Measurements from ENCODE around the gene RFX3. TPM values are rescaled to one million over a fixed set of nuclear protein-coding genes. Genes with fewer than 3 reads are reported as not detected.

The RFX3 gene
- total and polyA plus RNA-seq, 2 of the 13 experiments (the other 11 are each of a cell fraction or from before 2014, with no cell fraction given) = 2.7 to 5.3 TPM

DNA sequence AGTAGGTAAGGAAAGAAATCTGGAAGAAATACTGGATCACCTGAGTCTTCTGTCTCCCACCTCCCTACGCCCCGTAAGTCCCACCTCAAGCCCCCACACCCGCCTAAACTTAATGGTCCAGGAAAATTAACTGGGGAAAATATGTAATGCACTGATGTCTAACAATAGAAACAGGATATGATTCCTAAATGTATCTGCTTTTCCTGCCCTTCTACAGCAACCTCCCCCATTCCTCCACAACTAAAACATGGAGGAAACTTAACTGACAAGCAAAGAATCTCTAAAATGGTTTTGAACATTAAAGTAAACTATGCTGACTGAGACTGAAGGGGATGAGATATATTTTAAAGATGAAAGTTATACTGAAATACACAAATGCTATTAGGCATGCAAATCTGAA lies 10.4 kb downstream of the RFX3 start (continued):
- TF ChIP-seq, protein P1, sequence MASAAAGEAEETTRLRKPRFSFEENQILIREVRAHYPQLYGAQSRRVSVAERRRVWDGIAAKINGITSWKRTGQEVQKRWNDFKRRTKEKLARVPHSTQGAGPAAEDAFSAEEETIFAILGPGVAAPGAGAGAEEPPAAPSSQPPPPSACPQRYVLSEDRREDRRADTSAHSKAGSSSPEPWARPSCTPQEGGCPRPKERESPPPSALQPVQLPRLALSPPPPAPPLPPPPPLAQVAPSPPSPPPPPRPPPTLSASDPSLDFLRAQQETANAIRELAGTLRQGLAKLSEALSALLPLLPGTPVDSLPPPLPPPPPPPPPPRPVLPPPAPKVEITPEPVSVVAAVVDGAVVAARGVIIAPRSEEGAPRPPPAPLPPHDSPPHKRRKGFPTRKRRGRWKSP (CRISPR knock-in tag; IDR thresholded peaks at IDR 0.05) = no peak
- TF ChIP-seq ZNF12 (CRISPR knock-in tag; IDR thresholded peaks at IDR 0.05) (no peak), POLR2AphosphoS2 (IDR thresholded peaks at IDR 0.05; ENCODE audit: low read depth, low read length) (no peak)

DNA sequence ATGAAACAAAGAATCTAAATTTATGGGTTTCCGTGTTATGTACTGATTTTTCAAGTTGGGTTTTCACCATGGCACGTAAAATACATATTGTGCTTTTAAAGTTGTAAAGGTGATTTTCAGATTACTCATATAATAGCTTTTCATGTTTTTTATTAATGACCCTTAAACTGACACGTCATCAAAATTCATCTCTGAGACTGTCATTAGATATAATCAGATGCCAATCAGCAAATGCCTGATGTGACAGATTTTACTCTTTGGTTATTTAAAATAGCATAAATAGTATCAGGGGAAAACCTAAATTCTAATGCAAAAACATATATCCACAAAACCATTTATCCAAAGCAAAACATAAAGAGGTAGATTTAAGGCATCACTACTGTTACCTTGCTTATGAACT lies 11.0 kb downstream of the RFX3 start:
- Histone ChIP-seq H3K4me2 (ENCODE audit: low read depth, low read length) (no peak overlapping the region), H4K20me1 (ENCODE audit: insufficient read depth, low read length) (no peaks in the 10 kb centered on the region), H3K9ac (ENCODE audit: insufficient read depth, low read depth, low read length) (no peak overlapping the region), H3K4me1 (ENCODE audit: insufficient read depth, low read length) (peaks cover 14% of the 10 kb centered on the region), H3K27ac (ENCODE audit: extremely low read length, insufficient read depth, low read length) (no peak overlapping the region), H3K36me3 (replicated peaks in 1 of 2; ENCODE audit: control insufficient read depth in 1 of 2, insufficient read depth in 2 of 2, low read length in 2 of 2) (no peaks in the 10 kb centered on the region), H2AFZ (ENCODE audit: low read length) (no peak overlapping the region), H3K4me3 (replicated peaks in 1 of 3; ENCODE audit: insufficient read depth in 1 of 3, low read depth in 2 of 3, low read length in 3 of 3) (no peak overlapping the region), H3K79me2 (ENCODE audit: insufficient read depth, low read length) (peaks cover 6% of the 10 kb centered on the region), H3K27me3 (ENCODE audit: control insufficient read depth in 1 of 2, insufficient read depth in 2 of 2, low read length in 2 of 2) (no peaks in the 10 kb centered on the region), H3K9me3 (ENCODE audit: low read length) (no peaks in the 10 kb centered on the region)
- WGBS (ENCODE audit: low lambda C conversion rate) = 98% methylated on average over 3 of the region's 3 CpGs
- ChIA-PET POLR2A (no interaction called here), CTCF (ENCODE audit: low intra/inter-chr PET ratio, low total read pairs) (no interaction called here)
- intact Hi-C loops (cut with micrococcal nuclease; ENCODE audit: unreplicated experiment) (no loop called here), in situ Hi-C loops (cut with HindIII; ENCODE audit: extremely low pct_ligation_motif_present, low pct_unique_long_range_greater_than_20kb) (loop anchor here (5.0 to 25.0 kb wide), 2 partner anchors 37 to 677 kb away; partner anchors contain the start of gene PUM3)
- BruUV-seq (replicated peaks) = no TSS peak
- peak; percentile 46 to 64; a peak in 2 of 4 replicates for TF ChIP-seq MAFK (conservative IDR thresholded peaks at IDR 0.05 in 1 of 2, IDR thresholded peaks at IDR 0.05 in 1 of 2; ENCODE audit: low read length in 2 of 2)
- TF ChIP-seq, protein P2, sequence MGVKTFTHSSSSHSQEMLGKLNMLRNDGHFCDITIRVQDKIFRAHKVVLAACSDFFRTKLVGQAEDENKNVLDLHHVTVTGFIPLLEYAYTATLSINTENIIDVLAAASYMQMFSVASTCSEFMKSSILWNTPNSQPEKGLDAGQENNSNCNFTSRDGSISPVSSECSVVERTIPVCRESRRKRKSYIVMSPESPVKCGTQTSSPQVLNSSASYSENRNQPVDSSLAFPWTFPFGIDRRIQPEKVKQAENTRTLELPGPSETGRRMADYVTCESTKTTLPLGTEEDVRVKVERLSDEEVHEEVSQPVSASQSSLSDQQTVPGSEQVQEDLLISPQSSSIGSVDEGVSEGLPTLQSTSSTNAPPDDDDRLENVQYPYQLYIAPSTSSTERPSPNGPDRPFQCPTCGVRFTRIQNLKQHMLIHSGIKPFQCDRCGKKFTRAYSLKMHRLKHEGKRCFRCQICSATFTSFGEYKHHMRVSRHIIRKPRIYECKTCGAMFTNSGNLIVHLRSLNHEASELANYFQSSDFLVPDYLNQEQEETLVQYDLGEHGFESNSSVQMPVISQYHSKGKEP (CRISPR knock-in tag; IDR thresholded peaks at IDR 0.05) = no peak
- peak; percentile 47 for TF ChIP-seq MAFF (IDR thresholded peaks at IDR 0.05; ENCODE audit: low read depth, low read length)
- ATAC-seq (no peak), FAIRE-seq (no peak), DNase-seq (ENCODE audit: low spot score) (no peak)

Measured in HepG2 (cell line).